ENCODE measurements around the gene ZNF618. TPM values are rescaled to one million over a fixed set of nuclear protein-coding genes. Genes with fewer than 3 reads are reported as not detected.
"Not testable (repeated sequence)": the region's sequence is repeated elsewhere in the genome, so short reads cannot be mapped to it uniquely, and the experiment has no call there.

The ZNF618 gene
- total RNA-seq, 1 donor, result 13.6 TPM

- H3K4me3 ChIP-seq (ENCODE audit: low read depth, low read length), result no peak overlapping the region
- no peak for TF ChIP-seq CTCF (IDR thresholded peaks at IDR 0.05; ENCODE audit: insufficient read depth, low read length)
- no peak for DNase-seq (ENCODE audit: low read depth)
These were observed 205.4 kb downstream of the ZNF618 start for GRCh38 chr9:114081441-114082016.

- DNase-seq (ENCODE audit: low read depth), result peak; percentile 93
- peak; percentile 84 for TF ChIP-seq CTCF (IDR thresholded peaks at IDR 0.05; ENCODE audit: insufficient read depth, low read length)
- H3K4me3 ChIP-seq (ENCODE audit: low read depth, low read length), result no peak overlapping the region
These were observed 206.1 kb downstream of the ZNF618 start for GRCh38 chr9:114082017-114082762.

- not testable (repeated sequence) for DNase-seq (ENCODE audit: low read depth)
These were observed 206.8 kb downstream of the ZNF618 start for GRCh38 chr9:114082763-114083412.

GRCh38 chr9:114083666-114084065 lies 207.6 kb downstream of the ZNF618 start:
- no peak overlapping the region for H3K4me3 ChIP-seq (ENCODE audit: low read depth, low read length)
- no peak for DNase-seq (ENCODE audit: low read depth)
- TF ChIP-seq CTCF (IDR thresholded peaks at IDR 0.05; ENCODE audit: insufficient read depth, low read length), result no peak

More at GRCh38 chr9:114082763-114083412, 206.8 kb downstream of the ZNF618 start:
- H3K4me3 ChIP-seq (ENCODE audit: low read depth, low read length), result not testable (repeated sequence)

- DNase-seq (ENCODE audit: low read depth), result peak; percentile 36
- H3K4me3 ChIP-seq (ENCODE audit: low read depth, low read length), result no peak overlapping the region
- TF ChIP-seq CTCF (IDR thresholded peaks at IDR 0.05; ENCODE audit: insufficient read depth, low read length), result no peak
These were observed 208.4 kb downstream of the ZNF618 start for GRCh38 chr9:114084282-114085073.

GRCh38 chr9:114085387-114085789 lies 209.3 kb downstream of the ZNF618 start:
- TF ChIP-seq CTCF (IDR thresholded peaks at IDR 0.05; ENCODE audit: insufficient read depth, low read length), result no peak
- no peak for DNase-seq (ENCODE audit: low read depth)
- no peak overlapping the region for H3K4me3 ChIP-seq (ENCODE audit: low read depth, low read length)

Data from fibroblast of the aortic adventitia (primary cell).